Measurements from ENCODE around the gene HSBP1. TPM values are rescaled to one million over a fixed set of nuclear protein-coding genes. Genes with fewer than 3 reads are reported as not detected.

The HSBP1 gene
- total and polyA plus RNA-seq, 2 of the 8 experiments (the other 6 are each of a cell fraction or from before 2014, with no cell fraction given) = 78.4 to 219 TPM

GRCh38 chr16:83771306-83771942, 36.4 kb upstream of the HSBP1 start (continued):
- TF ChIP-seq, protein P1, sequence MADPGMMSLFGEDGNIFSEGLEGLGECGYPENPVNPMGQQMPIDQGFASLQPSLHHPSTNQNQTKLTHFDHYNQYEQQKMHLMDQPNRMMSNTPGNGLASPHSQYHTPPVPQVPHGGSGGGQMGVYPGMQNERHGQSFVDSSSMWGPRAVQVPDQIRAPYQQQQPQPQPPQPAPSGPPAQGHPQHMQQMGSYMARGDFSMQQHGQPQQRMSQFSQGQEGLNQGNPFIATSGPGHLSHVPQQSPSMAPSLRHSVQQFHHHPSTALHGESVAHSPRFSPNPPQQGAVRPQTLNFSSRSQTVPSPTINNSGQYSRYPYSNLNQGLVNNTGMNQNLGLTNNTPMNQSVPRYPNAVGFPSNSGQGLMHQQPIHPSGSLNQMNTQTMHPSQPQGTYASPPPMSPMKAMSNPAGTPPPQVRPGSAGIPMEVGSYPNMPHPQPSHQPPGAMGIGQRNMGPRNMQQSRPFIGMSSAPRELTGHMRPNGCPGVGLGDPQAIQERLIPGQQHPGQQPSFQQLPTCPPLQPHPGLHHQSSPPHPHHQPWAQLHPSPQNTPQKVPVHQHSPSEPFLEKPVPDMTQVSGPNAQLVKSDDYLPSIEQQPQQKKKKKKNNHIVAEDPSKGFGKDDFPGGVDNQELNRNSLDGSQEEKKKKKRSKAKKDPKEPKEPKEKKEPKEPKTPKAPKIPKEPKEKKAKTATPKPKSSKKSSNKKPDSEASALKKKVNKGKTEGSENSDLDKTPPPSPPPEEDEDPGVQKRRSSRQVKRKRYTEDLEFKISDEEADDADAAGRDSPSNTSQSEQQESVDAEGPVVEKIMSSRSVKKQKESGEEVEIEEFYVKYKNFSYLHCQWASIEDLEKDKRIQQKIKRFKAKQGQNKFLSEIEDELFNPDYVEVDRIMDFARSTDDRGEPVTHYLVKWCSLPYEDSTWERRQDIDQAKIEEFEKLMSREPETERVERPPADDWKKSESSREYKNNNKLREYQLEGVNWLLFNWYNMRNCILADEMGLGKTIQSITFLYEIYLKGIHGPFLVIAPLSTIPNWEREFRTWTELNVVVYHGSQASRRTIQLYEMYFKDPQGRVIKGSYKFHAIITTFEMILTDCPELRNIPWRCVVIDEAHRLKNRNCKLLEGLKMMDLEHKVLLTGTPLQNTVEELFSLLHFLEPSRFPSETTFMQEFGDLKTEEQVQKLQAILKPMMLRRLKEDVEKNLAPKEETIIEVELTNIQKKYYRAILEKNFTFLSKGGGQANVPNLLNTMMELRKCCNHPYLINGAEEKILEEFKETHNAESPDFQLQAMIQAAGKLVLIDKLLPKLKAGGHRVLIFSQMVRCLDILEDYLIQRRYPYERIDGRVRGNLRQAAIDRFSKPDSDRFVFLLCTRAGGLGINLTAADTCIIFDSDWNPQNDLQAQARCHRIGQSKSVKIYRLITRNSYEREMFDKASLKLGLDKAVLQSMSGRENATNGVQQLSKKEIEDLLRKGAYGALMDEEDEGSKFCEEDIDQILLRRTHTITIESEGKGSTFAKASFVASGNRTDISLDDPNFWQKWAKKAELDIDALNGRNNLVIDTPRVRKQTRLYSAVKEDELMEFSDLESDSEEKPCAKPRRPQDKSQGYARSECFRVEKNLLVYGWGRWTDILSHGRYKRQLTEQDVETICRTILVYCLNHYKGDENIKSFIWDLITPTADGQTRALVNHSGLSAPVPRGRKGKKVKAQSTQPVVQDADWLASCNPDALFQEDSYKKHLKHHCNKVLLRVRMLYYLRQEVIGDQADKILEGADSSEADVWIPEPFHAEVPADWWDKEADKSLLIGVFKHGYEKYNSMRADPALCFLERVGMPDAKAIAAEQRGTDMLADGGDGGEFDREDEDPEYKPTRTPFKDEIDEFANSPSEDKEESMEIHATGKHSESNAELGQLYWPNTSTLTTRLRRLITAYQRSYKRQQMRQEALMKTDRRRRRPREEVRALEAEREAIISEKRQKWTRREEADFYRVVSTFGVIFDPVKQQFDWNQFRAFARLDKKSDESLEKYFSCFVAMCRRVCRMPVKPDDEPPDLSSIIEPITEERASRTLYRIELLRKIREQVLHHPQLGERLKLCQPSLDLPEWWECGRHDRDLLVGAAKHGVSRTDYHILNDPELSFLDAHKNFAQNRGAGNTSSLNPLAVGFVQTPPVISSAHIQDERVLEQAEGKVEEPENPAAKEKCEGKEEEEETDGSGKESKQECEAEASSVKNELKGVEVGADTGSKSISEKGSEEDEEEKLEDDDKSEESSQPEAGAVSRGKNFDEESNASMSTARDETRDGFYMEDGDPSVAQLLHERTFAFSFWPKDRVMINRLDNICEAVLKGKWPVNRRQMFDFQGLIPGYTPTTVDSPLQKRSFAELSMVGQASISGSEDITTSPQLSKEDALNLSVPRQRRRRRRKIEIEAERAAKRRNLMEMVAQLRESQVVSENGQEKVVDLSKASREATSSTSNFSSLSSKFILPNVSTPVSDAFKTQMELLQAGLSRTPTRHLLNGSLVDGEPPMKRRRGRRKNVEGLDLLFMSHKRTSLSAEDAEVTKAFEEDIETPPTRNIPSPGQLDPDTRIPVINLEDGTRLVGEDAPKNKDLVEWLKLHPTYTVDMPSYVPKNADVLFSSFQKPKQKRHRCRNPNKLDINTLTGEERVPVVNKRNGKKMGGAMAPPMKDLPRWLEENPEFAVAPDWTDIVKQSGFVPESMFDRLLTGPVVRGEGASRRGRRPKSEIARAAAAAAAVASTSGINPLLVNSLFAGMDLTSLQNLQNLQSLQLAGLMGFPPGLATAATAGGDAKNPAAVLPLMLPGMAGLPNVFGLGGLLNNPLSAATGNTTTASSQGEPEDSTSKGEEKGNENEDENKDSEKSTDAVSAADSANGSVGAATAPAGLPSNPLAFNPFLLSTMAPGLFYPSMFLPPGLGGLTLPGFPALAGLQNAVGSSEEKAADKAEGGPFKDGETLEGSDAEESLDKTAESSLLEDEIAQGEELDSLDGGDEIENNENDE (IDR thresholded peaks at IDR 0.05; ENCODE audit: insufficient replicate concordance, low read length) = no peak
- TF ChIP-seq YY1 (IDR thresholded peaks at IDR 0.05; ENCODE audit: low read depth, low read length) (no peak), EZH2 (IDR thresholded peaks at IDR 0.05; ENCODE audit: low read depth, low read length, severe bottlenecking) (no peak), JUN (IDR thresholded peaks at IDR 0.05; ENCODE audit: low read depth, low read length) (no peak), CEBPB (IDR thresholded peaks at IDR 0.05; ENCODE audit: low read depth, low read length) (no peak), SP4 (IDR thresholded peaks at IDR 0.05; ENCODE audit: low read length) (no peak), SP2 (IDR thresholded peaks at IDR 0.05; ENCODE audit: low read length) (no peak)
- TF ChIP-seq, protein P2, sequence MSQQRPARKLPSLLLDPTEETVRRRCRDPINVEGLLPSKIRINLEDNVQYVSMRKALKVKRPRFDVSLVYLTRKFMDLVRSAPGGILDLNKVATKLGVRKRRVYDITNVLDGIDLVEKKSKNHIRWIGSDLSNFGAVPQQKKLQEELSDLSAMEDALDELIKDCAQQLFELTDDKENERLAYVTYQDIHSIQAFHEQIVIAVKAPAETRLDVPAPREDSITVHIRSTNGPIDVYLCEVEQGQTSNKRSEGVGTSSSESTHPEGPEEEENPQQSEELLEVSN (IDR thresholded peaks at IDR 0.05) = no peak

All from H1 (cell line).